ENCODE results near the gene MCTP1.
"Not testable (repeated sequence)": the region's sequence is repeated elsewhere in the genome, so short reads cannot be mapped to it uniquely, and the experiment has no call there.

The MCTP1 gene

DNA sequence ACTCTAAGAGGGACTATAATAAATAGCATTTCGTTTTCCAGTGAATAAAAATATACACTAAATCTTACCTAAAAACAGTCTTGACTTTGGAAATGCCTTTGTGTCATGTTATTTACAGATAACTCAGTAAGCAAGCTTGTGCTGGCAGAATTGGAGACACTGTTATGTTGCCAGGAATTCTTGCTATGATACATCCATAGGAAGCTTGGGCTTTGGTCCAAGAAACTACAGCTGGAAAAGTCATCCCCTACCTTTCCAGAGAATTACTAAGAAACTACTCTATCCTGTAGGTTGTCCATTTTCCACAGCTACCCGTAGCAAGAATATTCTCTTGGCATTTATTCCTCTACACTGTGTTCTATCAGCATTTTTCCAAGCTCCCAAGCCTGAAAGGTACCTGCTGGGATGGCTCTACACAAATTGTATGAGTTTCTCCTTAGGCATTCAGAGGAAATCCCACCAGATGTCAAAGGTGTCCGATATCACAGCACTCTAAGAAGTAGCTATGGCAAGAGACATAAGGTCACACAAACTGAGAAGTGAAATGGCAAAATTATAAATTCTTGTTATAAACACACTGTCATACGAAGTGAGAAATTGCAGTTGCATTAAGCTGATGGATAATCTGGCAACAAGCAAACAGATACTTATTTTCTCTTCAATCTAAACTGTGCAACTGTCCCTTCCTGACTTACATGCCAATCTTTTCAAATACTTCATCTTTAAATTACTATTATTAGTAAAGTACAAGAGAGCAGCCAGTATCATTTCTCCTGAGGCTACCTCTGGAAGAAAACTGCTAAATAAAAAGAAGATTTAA lies 68.5 kb downstream of the MCTP1 start:
- DNase-seq (ENCODE audit: low read depth), result no peak
- TF ChIP-seq, protein P1, sequence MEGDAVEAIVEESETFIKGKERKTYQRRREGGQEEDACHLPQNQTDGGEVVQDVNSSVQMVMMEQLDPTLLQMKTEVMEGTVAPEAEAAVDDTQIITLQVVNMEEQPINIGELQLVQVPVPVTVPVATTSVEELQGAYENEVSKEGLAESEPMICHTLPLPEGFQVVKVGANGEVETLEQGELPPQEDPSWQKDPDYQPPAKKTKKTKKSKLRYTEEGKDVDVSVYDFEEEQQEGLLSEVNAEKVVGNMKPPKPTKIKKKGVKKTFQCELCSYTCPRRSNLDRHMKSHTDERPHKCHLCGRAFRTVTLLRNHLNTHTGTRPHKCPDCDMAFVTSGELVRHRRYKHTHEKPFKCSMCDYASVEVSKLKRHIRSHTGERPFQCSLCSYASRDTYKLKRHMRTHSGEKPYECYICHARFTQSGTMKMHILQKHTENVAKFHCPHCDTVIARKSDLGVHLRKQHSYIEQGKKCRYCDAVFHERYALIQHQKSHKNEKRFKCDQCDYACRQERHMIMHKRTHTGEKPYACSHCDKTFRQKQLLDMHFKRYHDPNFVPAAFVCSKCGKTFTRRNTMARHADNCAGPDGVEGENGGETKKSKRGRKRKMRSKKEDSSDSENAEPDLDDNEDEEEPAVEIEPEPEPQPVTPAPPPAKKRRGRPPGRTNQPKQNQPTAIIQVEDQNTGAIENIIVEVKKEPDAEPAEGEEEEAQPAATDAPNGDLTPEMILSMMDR (IDR thresholded peaks at IDR 0.05; ENCODE audit: low read depth, low read length, missing control alignments), result no peak
- H3K4me3 ChIP-seq (ENCODE audit: low read depth, low read length), result no peak overlapping the region
- in situ Hi-C loops (cut with HindIII; ENCODE audit: low sequenced_read_pairs), result no loop called here

DNA sequence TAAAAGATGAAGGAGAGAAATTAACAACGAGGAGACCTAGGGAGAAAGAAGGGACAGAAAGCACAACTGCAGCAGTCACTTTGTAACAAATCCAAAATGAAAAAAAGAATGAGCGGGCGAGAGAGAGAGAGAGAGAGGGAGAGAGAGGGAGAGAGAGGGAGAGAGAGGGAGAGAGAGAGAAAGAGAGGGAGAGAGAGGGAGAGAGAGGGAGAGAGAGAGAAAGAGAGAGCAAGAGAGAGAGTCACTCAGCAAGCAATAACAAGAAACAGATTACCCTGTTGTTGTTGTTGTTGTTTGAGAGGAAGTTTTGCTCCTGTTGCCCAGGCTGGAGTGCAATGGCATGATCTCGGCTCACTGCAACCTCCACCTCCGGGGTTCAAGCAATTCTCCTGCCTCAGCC lies 77.1 kb downstream of the MCTP1 start:
- DNase-seq (ENCODE audit: low read depth); in situ Hi-C loops (cut with HindIII; ENCODE audit: low sequenced_read_pairs); H3K4me3 ChIP-seq (ENCODE audit: low read depth, low read length): not testable (repeated sequence)

DNA sequence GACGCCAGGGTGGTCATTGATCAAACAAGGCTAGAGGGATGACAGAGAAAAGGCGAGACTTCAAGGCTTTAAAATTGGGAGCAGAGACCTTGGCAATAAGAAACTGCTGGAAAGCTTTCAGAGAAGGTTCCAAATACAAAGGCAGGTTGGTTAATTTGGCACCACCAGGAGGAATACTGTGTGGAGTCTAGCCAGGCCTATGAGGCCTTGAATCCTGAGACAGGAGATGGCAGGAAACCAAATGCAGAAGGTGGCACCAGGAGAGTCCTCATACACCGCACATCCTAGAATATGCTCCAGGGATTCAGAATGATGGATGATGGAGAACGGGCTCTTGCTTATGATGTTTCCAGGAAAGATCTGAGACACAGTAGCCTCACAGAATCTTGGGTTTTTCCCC lies 90.0 kb downstream of the MCTP1 start:
- TF ChIP-seq, protein P1 (IDR thresholded peaks at IDR 0.05; ENCODE audit: low read depth, low read length, missing control alignments), result no peak
- no peak for DNase-seq (ENCODE audit: low read depth)

DNA sequence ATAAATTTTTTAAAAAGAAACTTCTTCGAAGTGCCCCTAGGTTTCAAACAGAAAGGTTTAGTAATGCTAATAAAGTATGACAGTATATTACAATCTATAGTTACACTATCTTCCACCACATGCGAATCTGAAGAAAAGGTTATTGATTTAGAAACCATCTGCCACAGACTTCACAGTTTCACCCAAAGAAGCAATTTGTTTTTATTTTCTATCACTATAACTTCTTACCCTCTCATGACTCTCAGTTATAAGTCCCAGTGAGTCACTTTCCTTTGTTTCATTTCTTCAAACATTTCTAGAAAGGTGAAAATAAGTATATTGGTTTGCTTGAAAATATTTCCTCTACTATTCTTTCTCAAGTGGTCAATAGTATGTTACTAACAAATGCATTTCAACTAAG lies 93.6 kb downstream of the MCTP1 start:
- DNase-seq (ENCODE audit: low read depth), result no peak
- TF ChIP-seq, protein P1 (IDR thresholded peaks at IDR 0.05; ENCODE audit: low read depth, low read length, missing control alignments), result no peak
- H3K4me3 ChIP-seq (ENCODE audit: low read depth, low read length), result no peak overlapping the region
- in situ Hi-C loops (cut with HindIII; ENCODE audit: low sequenced_read_pairs), result no loop called here

More for the DNA sequence above, 90.0 kb downstream of the MCTP1 start:
- in situ Hi-C loops (cut with HindIII; ENCODE audit: low sequenced_read_pairs), result no loop called here
- H3K4me3 ChIP-seq (ENCODE audit: low read depth, low read length), result no peak overlapping the region

DNA sequence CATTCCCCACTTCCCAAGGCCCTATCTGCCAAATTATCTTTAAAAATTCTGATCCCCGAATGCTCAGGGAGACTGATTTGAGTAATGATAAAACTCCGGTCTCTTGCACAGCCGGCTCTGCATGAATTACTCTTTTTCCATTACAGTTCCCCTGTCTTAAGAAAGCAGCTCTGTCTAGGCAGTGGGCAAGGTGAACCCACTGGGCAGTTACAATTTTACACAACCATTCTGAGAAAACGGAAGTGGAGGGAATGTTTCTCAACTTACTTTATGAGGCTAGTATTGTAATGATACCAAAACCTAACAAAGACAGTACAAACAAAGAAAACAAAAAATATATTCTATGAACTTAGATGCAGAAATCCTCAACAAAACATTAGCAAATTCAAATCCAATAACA lies 100.0 kb downstream of the MCTP1 start:
- TF ChIP-seq, protein P1 (IDR thresholded peaks at IDR 0.05; ENCODE audit: low read depth, low read length, missing control alignments), result no peak
- in situ Hi-C loops (cut with HindIII; ENCODE audit: low sequenced_read_pairs), result no loop called here
- no peak for DNase-seq (ENCODE audit: low read depth)
- H3K4me3 ChIP-seq (ENCODE audit: low read depth, low read length), result no peak overlapping the region

DNA sequence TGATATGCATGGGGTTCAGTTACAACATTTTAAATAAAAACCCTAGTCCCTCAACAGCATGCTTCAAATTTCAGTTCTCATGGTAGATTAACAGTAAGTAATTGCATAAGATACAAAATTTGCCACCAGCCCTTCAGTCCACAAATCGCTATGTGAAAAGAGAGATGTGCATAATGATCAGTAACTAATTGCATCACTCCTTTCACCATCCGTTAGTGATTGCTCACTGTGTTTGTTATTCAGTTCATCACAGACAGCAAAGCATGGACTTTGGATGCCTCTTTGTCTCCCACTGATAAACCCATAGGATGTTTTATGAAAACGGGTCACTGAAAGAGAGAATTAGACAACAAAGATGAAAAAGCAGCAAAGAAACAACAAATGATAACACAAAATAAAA lies 103.2 kb downstream of the MCTP1 start:
- TF ChIP-seq, protein P1 (IDR thresholded peaks at IDR 0.05; ENCODE audit: low read depth, low read length, missing control alignments), result no peak
- no peak overlapping the region for H3K4me3 ChIP-seq (ENCODE audit: low read depth, low read length)
- DNase-seq (ENCODE audit: low read depth), result no peak
- in situ Hi-C loops (cut with HindIII; ENCODE audit: low sequenced_read_pairs), result no loop called here

DNA sequence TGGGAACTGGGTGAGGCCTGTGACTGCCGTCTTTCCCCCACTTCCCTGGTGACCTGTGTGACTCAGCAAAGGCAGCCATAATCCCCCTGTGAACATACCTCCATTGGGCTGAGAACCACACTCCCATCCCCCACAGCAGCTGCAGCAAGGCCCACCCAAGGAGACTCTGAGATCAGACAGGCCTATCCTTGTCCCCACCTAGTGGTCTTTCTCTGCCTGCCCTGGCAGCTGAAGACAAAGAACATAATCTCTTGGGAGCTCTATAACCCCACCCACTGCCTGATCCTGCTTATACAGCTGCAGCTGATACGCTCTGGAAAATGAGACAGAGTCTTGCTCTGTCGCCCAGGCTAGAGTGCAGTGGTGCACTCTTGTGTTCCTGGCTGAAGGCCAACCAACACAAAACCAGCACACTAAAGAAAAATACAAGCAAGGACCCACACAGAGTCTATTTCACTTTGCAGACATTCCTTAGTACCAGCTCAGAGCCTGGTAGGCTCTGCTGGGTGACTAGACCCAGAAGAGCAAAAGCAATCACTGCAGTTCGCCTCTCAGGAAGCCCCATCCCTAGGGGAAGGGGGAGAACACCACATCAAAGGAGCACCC lies 106.7 kb downstream of the MCTP1 start:
- TF ChIP-seq, protein P1 (IDR thresholded peaks at IDR 0.05; ENCODE audit: low read depth, low read length, missing control alignments), result peak; percentile 60
- in situ Hi-C loops (cut with HindIII; ENCODE audit: low sequenced_read_pairs), result no loop called here
- H3K4me3 ChIP-seq (ENCODE audit: low read depth, low read length), result no peak overlapping the region
- DNase-seq (ENCODE audit: low read depth), result peak; percentile 68
